GM19099 (cell line): ENCODE measurements around the gene TECPR1.
A peak's percentile ranks its signal among the peaks of the same experiment; 100 is the strongest.

Source experiments
- POLR2A ChIP-seq: IDR thresholded peaks from 3 replicates; pipeline ENCODE4 v1.6.1; 2011; ENCODE audit warnings: low read depth; ENCODE audit not compliant: insufficient read length; ENCODE audit errors: extremely low read depth

Gene TECPR1

GRCh38 chr7:98288064-98288823 is 36.2 kb upstream of the TECPR1 start:
- no peak for TF ChIP-seq POLR2A

DNA sequence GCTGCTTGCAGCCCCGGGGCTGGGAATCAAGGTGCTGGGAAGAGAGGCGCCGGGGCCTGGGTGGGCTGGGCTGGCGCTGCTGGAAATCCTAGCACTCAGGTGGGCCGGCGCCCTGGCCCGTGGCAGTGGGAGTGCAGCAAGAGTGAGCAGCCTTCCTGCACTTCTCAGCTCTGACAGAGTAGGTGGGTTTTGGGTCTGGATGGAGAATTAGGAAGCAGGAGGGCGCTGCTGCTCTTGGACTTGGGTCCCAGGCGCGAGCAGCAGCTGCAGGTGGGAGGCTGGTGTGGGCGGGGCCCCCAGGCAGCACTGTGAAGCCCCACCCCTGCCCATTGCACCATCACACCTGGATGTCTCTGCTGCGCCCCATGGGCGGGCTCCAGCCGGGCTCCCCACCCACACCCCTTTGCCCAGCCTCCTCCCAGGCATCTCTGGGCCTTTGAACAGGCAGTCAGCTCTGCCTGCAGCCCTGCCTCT is 35.5 kb upstream of the TECPR1 start:
- no peak for TF ChIP-seq POLR2A

DNA sequence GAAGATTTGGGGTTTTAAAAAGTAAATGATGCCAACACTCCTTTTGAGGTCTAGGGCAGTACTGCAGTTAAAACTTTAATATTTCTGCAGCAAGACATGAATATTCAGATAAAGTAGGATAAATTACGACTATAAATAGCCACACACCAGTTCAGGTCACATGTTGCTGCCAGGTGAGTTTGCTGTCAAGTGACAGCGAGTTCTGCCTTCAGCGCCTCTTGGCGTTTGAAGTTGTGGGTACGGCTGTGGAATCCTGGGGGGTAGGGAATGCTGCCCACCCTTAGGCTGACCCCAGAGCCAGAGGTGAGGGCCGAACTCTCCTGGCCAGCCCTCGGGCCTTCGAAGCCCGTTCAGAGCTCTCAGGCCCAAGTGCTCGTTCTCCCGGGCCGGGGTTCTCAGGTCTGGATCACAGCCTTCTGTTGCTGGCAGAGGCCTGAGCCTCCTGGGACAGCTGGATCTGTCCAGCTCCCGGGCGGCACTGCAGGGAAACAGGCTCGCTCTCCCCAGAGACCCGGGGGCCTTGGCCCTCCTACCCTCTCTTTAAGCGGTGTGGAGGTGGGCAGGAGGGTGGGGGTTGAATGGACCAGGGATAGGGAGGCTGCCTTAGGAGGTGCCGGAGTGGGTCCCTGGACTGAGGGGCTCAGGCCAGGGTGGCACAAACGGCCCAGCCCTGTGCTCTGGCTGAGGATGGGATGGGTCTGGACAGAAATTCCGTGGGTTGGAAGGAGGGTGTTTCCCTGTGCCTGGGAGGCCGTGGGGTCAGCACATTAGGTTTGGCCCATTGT is 34.9 kb upstream of the TECPR1 start:
- no peak for TF ChIP-seq POLR2A

GRCh38 chr7:98286093-98286539 is 34.1 kb upstream of the TECPR1 start:
- no peak for TF ChIP-seq POLR2A

- TF ChIP-seq POLR2A: no peak
Measured at GRCh38 chr7:98285157-98286092, 33.4 kb upstream of the TECPR1 start.

- no peak for TF ChIP-seq POLR2A
Measured at GRCh38 chr7:98284335-98285036, 32.5 kb upstream of the TECPR1 start.

- no peak for TF ChIP-seq POLR2A
Measured at GRCh38 chr7:98283887-98284222, 31.8 kb upstream of the TECPR1 start.

GRCh38 chr7:98283127-98283886 is 31.3 kb upstream of the TECPR1 start:
- TF ChIP-seq POLR2A: no peak

GRCh38 chr7:98282703-98283102 is 30.7 kb upstream of the TECPR1 start:
- no peak for TF ChIP-seq POLR2A

GRCh38 chr7:98281757-98282606 is 29.9 kb upstream of the TECPR1 start:
- no peak for TF ChIP-seq POLR2A

- TF ChIP-seq POLR2A: peak; percentile 53
Measured at GRCh38 chr7:98280791-98281756, 29.0 kb upstream of the TECPR1 start, which contains the start of gene BRI3. BRI3 (plus strand) TSS chr7:98281686; CDS start chr7:98281796, 110 bp downstream.

DNA sequence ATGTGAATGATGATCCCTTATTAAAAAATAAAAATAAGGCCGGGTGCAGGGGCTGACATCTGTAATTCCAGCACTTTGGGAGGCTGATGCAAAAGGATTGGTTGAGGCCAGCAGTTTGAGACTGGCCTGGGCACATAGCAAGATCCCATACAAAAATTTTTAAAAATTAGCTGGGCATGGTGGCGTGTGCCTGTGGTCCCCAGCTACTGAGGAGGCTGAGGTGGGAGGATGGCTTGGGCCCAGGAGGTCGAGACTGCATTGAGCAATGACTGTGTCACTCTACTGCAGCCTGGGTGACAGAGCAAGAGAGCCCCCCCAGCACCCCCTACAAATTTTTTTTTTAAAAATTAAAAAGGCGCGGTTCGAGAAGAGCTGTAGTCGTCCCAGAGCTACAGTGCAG is 28.3 kb upstream of the TECPR1 start:
- no peak for TF ChIP-seq POLR2A
